ENCODE measurements around the gene PLSCR1. TPM values are rescaled to one million over a fixed set of nuclear protein-coding genes. Genes with fewer than 3 reads are reported as not detected.

Gene PLSCR1
- total RNA-seq, 3 donors from 2014 or later (not counting 1 experiment from before 2014, with no cell fraction given) = 24.2 to 38.2 (median 35.2) TPM

GRCh38 chr3:146469150-146470017 is 75.0 kb downstream of the PLSCR1 start, which contains the start of gene PLSCR2:
Gene PLSCR2, minus strand, starts transcription at chr3:146469561. Its CDS starts 9,657 bp downstream, at chr3:146459904.
- intact Hi-C loops (cut with micrococcal nuclease) = no loop called here
- TF ChIP-seq CTCF (IDR thresholded peaks at IDR 0.05) = no peak
- no peaks in the 10 kb centered on the region for H3K27me3 ChIP-seq (ENCODE audit: control insufficient read depth, insufficient read depth, low read length)
- H3K36me3 Mint-ChIP-seq = no peaks in the 10 kb centered on the region
- H3K4me3 ChIP-seq (ENCODE audit: low read length) = peak within 1 kb of the TSS; percentile 72
- no peaks in the 10 kb centered on the region for H3K36me3 ChIP-seq (ENCODE audit: control insufficient read depth, insufficient read depth, low read length)
- H3K27ac Mint-ChIP-seq = peak within 1 kb of the TSS in 1 of 2 donors; percentile 87
- DNase-seq (peak; percentile 64 to 81), ATAC-seq (peak; percentile 89 to 95 (median 91))
- peaks cover 13% of the 10 kb centered on the region for H3K4me1 ChIP-seq (ENCODE audit: control insufficient read depth, insufficient read depth, low read length)
- H3K9me3 Mint-ChIP-seq = no peaks in the 10 kb centered on the region
- peaks cover 0 to 9% of the 10 kb centered on the region in 2 donors for H3K27me3 Mint-ChIP-seq (ENCODE audit: low read depth in 2 of 2)
- peaks cover 0 to 7% of the 10 kb centered on the region in 2 donors for H3K4me1 Mint-ChIP-seq
- WGBS (ENCODE audit: insufficient coverage) = 5% methylated on average over 51 of the region's 51 CpGs
- H3K9me3 ChIP-seq (ENCODE audit: control insufficient read depth, insufficient read depth, low read length) = no peaks in the 10 kb centered on the region
- H3K4me3 Mint-ChIP-seq = peak within 1 kb of the TSS; percentile 82
- H3K27ac ChIP-seq (ENCODE audit: low read length) = peak within 1 kb of the TSS; percentile 60

GRCh38 chr3:146468671-146469149 is 75.7 kb downstream of the PLSCR1 start:
- TF ChIP-seq CTCF (IDR thresholded peaks at IDR 0.05) = no peak
- Mint-ChIP-seq H3K36me3 (no peaks in the 10 kb centered on the region), H3K4me1 (peaks cover 0 to 7% of the 10 kb centered on the region in 2 donors), H3K9me3 (no peaks in the 10 kb centered on the region), H3K27me3 (ENCODE audit: low read depth in 2 of 2) (peaks cover under 1 to 2% of the 10 kb centered on the region in 2 donors), H3K4me3 (peak overlapping the region; percentile 82), H3K27ac (peak overlapping the region in 1 of 2 donors; percentile 87)
- no peak for ATAC-seq
- Histone ChIP-seq H3K36me3 (ENCODE audit: control insufficient read depth, insufficient read depth, low read length) (no peaks in the 10 kb centered on the region), H3K4me1 (ENCODE audit: control insufficient read depth, insufficient read depth, low read length) (peaks cover 13% of the 10 kb centered on the region), H3K27me3 (ENCODE audit: control insufficient read depth, insufficient read depth, low read length) (no peaks in the 10 kb centered on the region), H3K9me3 (ENCODE audit: control insufficient read depth, insufficient read depth, low read length) (no peaks in the 10 kb centered on the region), H3K27ac (ENCODE audit: low read length) (peak overlapping the region; percentile 60), H3K4me3 (ENCODE audit: low read length) (peak overlapping the region; percentile 72)
- no peak for DNase-seq
- intact Hi-C loops (cut with micrococcal nuclease) = no loop called here
- 92% methylated on average over 10 of the region's 10 CpGs for WGBS (ENCODE audit: insufficient coverage)

- peaks cover 0 to 4% of the 10 kb centered on the region in 2 donors for H3K27me3 Mint-ChIP-seq (ENCODE audit: low read depth in 2 of 2)
- peak overlapping the region in 1 of 2 donors; percentile 87 for H3K27ac Mint-ChIP-seq
- Histone ChIP-seq H3K9me3 (ENCODE audit: control insufficient read depth, insufficient read depth, low read length) (no peaks in the 10 kb centered on the region), H3K4me1 (ENCODE audit: control insufficient read depth, insufficient read depth, low read length) (peaks cover 13% of the 10 kb centered on the region), H3K27ac (ENCODE audit: low read length) (no peak overlapping the region), H3K36me3 (ENCODE audit: control insufficient read depth, insufficient read depth, low read length) (no peaks in the 10 kb centered on the region), H3K4me3 (ENCODE audit: low read length) (no peak overlapping the region), H3K27me3 (ENCODE audit: control insufficient read depth, insufficient read depth, low read length) (no peaks in the 10 kb centered on the region)
- DNase-seq (no peak), ATAC-seq (no peak)
- 94% methylated on average over 4 of the region's 4 CpGs for WGBS (ENCODE audit: insufficient coverage)
- H3K36me3 Mint-ChIP-seq = no peaks in the 10 kb centered on the region
- intact Hi-C loops (cut with micrococcal nuclease) = no loop called here
- peak overlapping the region; percentile 17 for H3K4me3 Mint-ChIP-seq
- H3K9me3 Mint-ChIP-seq = no peaks in the 10 kb centered on the region
- peaks cover 0 to 7% of the 10 kb centered on the region in 2 donors for H3K4me1 Mint-ChIP-seq
- TF ChIP-seq CTCF (IDR thresholded peaks at IDR 0.05) = no peak
These were observed 76.2 kb downstream of the PLSCR1 start for GRCh38 chr3:146468234-146468633.

All from natural killer cell (primary cell).